AG10803 (cell line): ENCODE measurements around the gene MAJIN.

Experiments used
- DNase-seq: peaks from one replicate; pipeline ENCODE4 v3.0.0; 2010; ENCODE audit warnings: low read depth
- H3K4me3 ChIP-seq: 2 replicates; pipeline ENCODE4 v1.5.1; 2011; ENCODE audit warnings: mild to moderate bottlenecking, low read length, control low read depth
- CTCF ChIP-seq: conservative IDR thresholded peaks from 2 replicates; pipeline ENCODE4 v1.5.1; 2011; ENCODE audit warnings: mild to moderate bottlenecking, low read length, control low read depth, inconsistent platforms

Gene MAJIN

GRCh38 chr11:64891880-64892279 is 80.0 kb downstream of the MAJIN start:
- no peak for TF ChIP-seq CTCF
- DNase-seq: no peak
- H3K4me3 ChIP-seq: no peak overlapping the region

- no peak for TF ChIP-seq CTCF
- DNase-seq: no peak
- H3K4me3 ChIP-seq: no peak overlapping the region
These were observed 80.6 kb downstream of the MAJIN start for GRCh38 chr11:64891215-64891848.

- no peak for DNase-seq
- no peak overlapping the region for H3K4me3 ChIP-seq
- no peak for TF ChIP-seq CTCF
These were observed 81.4 kb downstream of the MAJIN start for GRCh38 chr11:64890522-64890939.

- no peak for DNase-seq
- no peak for TF ChIP-seq CTCF
- no peak overlapping the region for H3K4me3 ChIP-seq
These were observed 83.0 kb downstream of the MAJIN start for GRCh38 chr11:64888729-64889511.

- DNase-seq: no peak
- no peak for TF ChIP-seq CTCF
- H3K4me3 ChIP-seq: no peak overlapping the region
These were observed 83.5 kb downstream of the MAJIN start for GRCh38 chr11:64888406-64888728.
